Prostate gland (tissue), 2 donors: Measurements from ENCODE around the gene AKAP8L. TPM values are rescaled to one million over a fixed set of nuclear protein-coding genes. Genes with fewer than 3 reads are reported as not detected.

Source experiments
- DNase-seq: peaks from one replicate; pipeline ENCODE4 v3.0.0-alpha.2; 2019; ENCODE audit warnings: low spot score
- H3K27ac ChIP-seq, 2 donors: fragments of 200-600 bp; sonication (generic); 2 replicates each; pipeline ENCODE4 v1.5.1; 2017 to 2019
- H3K27me3 ChIP-seq: fragments of 200-600 bp; sonication (generic); replicated peaks from 2 replicates; pipeline ENCODE4 v1.5.1; 2019; ENCODE audit not compliant: insufficient read depth
- H3K36me3 ChIP-seq, 2 donors: fragments of 200-600 bp; sonication (generic); 1 replicate in 1 of 2; 2 replicates in 1 of 2; pipeline versions ENCODE4 v1.5.1 to v1.8.1; 2017 to 2019
- H3K4me1 ChIP-seq: fragments of 200-600 bp; sonication (generic); replicated peaks from 2 replicates; pipeline ENCODE4 v1.5.1; 2019
- H3K4me3 ChIP-seq, 2 donors: fragments of 200-600 bp; sonication (generic); 2 replicates each; pipeline ENCODE4 v1.5.1; 2017 to 2019
- H3K9me3 ChIP-seq: fragments of 200-600 bp; sonication (generic); 2 replicates; pipeline ENCODE4 v1.5.1; 2017
- CTCF ChIP-seq, 4 experiments: fragments of 200-600 bp in 2 of 4; fragments of 450-650 bp in 2 of 4; sonication (generic) in 2 of 4; IDR thresholded peaks; 1 replicate in 3 of 4; 2 replicates in 1 of 4; pipeline ENCODE4 v1.5.1; 2016 to 2019; ENCODE audit warnings: antibody characterized with exemption in 4 of 4, mild to moderate bottlenecking in 2 of 4, moderate library complexity in 2 of 4
- POLR2A ChIP-seq: fragments of 450-650 bp; IDR thresholded peaks from one replicate; pipeline ENCODE4 v1.6.1; 2016; ENCODE audit warnings: antibody characterized with exemption, mild to moderate bottlenecking
- POLR2AphosphoS5 ChIP-seq: sonication (generic); formaldehyde crosslinking; IDR thresholded peaks from one replicate; pipeline ENCODE4 v1.6.1; 2017; ENCODE audit warnings: antibody characterized with exemption
- WGBS: methylation state at CpG from one replicate; pipeline ENCODE4 v1.1.5; 2018; 5-methylcytosine and 5-hydroxymethylcytosine counted together
- intact Hi-C: fragments of 100-400 bp; cut with DNase I; formaldehyde crosslinking; loops from one replicate; pipeline ENCODE4 v1.14.2; 2022
- total RNA-seq, 2 donors: library from RNA; depleted of rRNA; stranded (reverse); fragments of >200 nt; gene quantifications; one replicate each; pipeline ENCODE4 v1.1.0, GENCODE V29; 2016

The AKAP8L gene
- total RNA-seq, 2 donors from 2014 or later = 107 to 269 TPM

GRCh38 chr19:15432018-15432494 is 13.3 kb upstream of the AKAP8L start:
- Histone ChIP-seq H3K9me3 (no peaks in the 10 kb centered on the region), H3K27ac (peak overlapping the region; percentile 15 to 49), H3K27me3 (no peaks in the 10 kb centered on the region), H3K36me3 (peaks cover 0 to 10% of the 10 kb centered on the region in 2 donors), H3K4me3 (peak overlapping the region; percentile 78 to 85), H3K4me1 (peaks cover 18% of the 10 kb centered on the region)
- no peak for TF ChIP-seq POLR2AphosphoS5
- no peak for TF ChIP-seq CTCF (IDR thresholded peaks at IDR 0.05)
- TF ChIP-seq POLR2A = no peak
- intact Hi-C loops = loop anchor here (5.0 kb wide), 1 partner anchor 55 kb away; the partner anchor contains the start of gene AKAP8
- DNase-seq = no peak
- WGBS = 0% methylated on average over 18 of the region's 44 CpGs

DNA sequence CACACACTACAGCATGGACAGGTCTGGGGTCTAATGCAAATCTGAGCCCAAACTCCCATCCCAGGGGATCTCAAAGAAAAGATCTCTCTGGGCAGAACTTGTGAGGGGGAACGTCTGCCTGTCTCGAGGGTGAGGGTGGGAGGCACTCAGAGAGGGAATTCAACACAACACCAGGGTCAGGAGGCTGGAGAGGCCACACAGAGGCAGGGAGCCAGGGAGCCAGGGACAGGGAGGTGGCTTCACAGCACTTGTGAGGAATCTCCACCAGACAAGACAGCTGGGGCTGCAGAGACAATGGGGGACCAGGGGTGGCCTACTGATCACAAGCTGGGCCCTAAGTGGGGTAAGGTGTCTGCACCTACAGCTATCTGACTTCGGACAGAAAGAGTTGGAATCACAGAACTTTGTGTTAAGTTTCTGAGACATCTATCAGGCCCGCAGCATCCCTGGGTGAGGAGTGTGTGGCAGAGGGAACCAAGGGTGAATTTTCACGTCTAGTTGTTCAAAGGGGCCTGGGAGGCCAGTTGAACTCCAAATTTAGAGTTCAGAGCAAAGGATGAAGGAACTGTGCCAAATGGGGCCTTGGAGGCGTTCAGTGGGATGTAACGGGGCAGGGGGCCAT is 12.7 kb upstream of the AKAP8L start:
- TF ChIP-seq POLR2A = no peak
- TF ChIP-seq CTCF (IDR thresholded peaks at IDR 0.05) = no peak
- no peak for TF ChIP-seq POLR2AphosphoS5
- Histone ChIP-seq H3K27ac (no peak overlapping the region), H3K9me3 (no peaks in the 10 kb centered on the region), H3K4me1 (peaks cover 18% of the 10 kb centered on the region), H3K36me3 (peaks cover 0 to 10% of the 10 kb centered on the region in 2 donors), H3K27me3 (no peaks in the 10 kb centered on the region), H3K4me3 (peak overlapping the region; percentile 78 to 85)
- 10% methylated on average over 7 of the region's 7 CpGs for WGBS
- intact Hi-C loops = loop anchor here (5.0 kb wide), 1 partner anchor 54 kb away; the partner anchor contains the start of gene AKAP8
- no peak for DNase-seq

DNA sequence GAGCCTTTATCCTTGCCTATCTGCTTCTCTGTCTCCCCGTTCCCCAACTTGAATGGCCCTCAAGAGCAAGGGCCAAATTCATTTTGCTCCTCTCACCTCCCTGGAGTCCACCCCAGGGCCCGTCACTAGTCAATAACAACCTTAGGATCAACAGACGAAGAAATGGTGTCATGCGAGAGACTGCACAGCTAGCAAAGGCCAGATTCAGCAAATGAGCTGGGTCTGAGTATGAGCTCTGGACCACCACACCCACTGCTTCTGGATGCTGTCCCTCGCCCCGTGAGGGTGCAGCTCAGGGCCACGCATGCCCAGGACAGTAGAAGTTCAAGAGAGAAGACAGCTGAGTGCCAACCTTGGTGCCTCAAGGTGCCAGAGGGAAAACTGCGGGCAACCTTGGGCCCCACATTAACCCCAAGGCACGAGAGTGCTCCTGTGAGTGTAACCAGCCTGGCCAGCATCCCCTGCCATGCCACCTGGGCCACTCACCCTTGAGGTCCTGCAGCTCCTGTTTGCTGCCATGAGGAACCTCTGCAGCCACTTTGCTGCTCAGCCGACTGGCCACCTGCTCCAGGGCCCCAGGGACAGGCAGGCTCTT is 11.8 kb upstream of the AKAP8L start:
- no peak for DNase-seq
- Histone ChIP-seq H3K27ac (no peak overlapping the region), H3K4me1 (peaks cover 18% of the 10 kb centered on the region), H3K27me3 (no peaks in the 10 kb centered on the region), H3K4me3 (no peak overlapping the region), H3K36me3 (peaks cover 0 to 10% of the 10 kb centered on the region in 2 donors), H3K9me3 (no peaks in the 10 kb centered on the region)
- WGBS = 73% methylated on average over 9 of the region's 10 CpGs
- no peak for TF ChIP-seq POLR2AphosphoS5
- no peak for TF ChIP-seq CTCF (IDR thresholded peaks at IDR 0.05)
- intact Hi-C loops = loop anchor here (5.0 kb wide), 1 partner anchor 53 kb away; the partner anchor contains the start of gene AKAP8

- H3K36me3 ChIP-seq = peaks cover 5 to 10% of the 10 kb centered on the region in 2 donors
- no peak overlapping the region for H3K4me3 ChIP-seq
- no peak overlapping the region for H3K27ac ChIP-seq
- DNase-seq = no peak
- H3K9me3 ChIP-seq = no peaks in the 10 kb centered on the region
- H3K4me1 ChIP-seq = peaks cover 18% of the 10 kb centered on the region
- H3K27me3 ChIP-seq = no peaks in the 10 kb centered on the region
- intact Hi-C loops = loop anchor here (5.0 kb wide), 1 partner anchor 53 kb away; the partner anchor contains the start of gene AKAP8
- TF ChIP-seq CTCF (IDR thresholded peaks at IDR 0.05) = no peak
- TF ChIP-seq POLR2AphosphoS5 = no peak
- no peak for TF ChIP-seq POLR2A
- 90% methylated on average over 24 of the region's 24 CpGs for WGBS
These were observed 11.2 kb upstream of the AKAP8L start for GRCh38 chr19:15429825-15430467.
